Right atrium auricular region (tissue), 2 donors: ENCODE results near the gene ARRDC1. TPM values are rescaled to one million over a fixed set of nuclear protein-coding genes. Genes with fewer than 3 reads are reported as not detected.

Experiments
- DNase-seq: peaks from one replicate; pipeline ENCODE4 v3.0.0-alpha.2; 2019; ENCODE audit warnings: low spot score
- H3K27ac ChIP-seq, 2 donors: fragments of 200-600 bp; sonication (generic); 1 replicate in 1 of 2; 2 replicates in 1 of 2; pipeline ENCODE4 v1.5.1; 2016 to 2019
- H3K27me3 ChIP-seq, 2 donors: fragments of 200-600 bp; sonication (generic); one replicate each; pipeline versions ENCODE4 v1.5.1 to v1.6.0; 2017 to 2019
- H3K36me3 ChIP-seq: fragments of 200-600 bp; sonication (generic); one replicate; pipeline ENCODE4 v1.5.1; 2016
- H3K4me1 ChIP-seq, 2 donors: fragments of 200-600 bp; sonication (generic); one replicate each; pipeline versions ENCODE4 v1.5.1 to v1.6.0; 2017 to 2019
- H3K4me3 ChIP-seq, 2 donors: fragments of 200-600 bp; sonication (generic); 1 replicate in 1 of 2; 2 replicates in 1 of 2; pipeline ENCODE4 v1.5.1; 2017 to 2019; ENCODE audit warnings: mild to moderate bottlenecking in 1 of 2, moderate library complexity in 1 of 2
- H3K9me3 ChIP-seq, 2 donors: fragments of 200-600 bp; sonication (generic); one replicate each; pipeline ENCODE4 v1.5.1; 2019
- total RNA-seq, 2 donors: library from RNA; depleted of rRNA; stranded (reverse); fragments of >200 nt; gene quantifications; one replicate each; pipeline ENCODE4 v1.1.0, GENCODE V29; 2016
- TF ChIP-seq, protein P1 (sequence below), 2 donors: fragments of 200-600 bp; sonication (generic); IDR thresholded peaks; one replicate each; pipeline ENCODE4 v1.5.1; 2019; ENCODE audit warnings: antibody characterized with exemption in 2 of 2

The ARRDC1 gene
- total RNA-seq, 2 donors from 2014 or later: 21.4 to 37.8 TPM

DNA sequence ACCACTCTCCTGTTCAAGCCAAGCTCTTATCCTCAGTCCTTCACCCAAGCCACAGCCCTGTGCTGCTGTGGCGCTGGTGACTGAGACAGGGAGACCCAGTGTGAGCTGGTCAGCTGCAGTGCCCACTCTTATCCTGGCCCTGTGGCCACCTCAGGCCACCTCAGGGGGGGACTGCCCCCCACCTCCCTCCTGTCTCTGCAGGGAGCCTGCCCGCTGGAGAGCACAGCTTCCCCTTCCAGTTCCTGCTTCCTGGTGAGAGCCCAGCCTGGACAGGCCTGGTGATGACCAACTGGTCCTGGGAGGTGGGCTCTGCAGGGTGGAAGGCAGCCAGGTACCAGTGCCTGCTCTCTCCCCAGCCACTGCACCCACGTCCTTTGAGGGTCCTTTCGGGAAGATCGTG, 7.8 kb downstream of the ARRDC1 start:
- H3K27me3 ChIP-seq: no peaks in the 10 kb centered on the region
- H3K4me1 ChIP-seq: peaks cover 0 to 47% of the 10 kb centered on the region in 2 donors
- TF ChIP-seq, protein P1, sequence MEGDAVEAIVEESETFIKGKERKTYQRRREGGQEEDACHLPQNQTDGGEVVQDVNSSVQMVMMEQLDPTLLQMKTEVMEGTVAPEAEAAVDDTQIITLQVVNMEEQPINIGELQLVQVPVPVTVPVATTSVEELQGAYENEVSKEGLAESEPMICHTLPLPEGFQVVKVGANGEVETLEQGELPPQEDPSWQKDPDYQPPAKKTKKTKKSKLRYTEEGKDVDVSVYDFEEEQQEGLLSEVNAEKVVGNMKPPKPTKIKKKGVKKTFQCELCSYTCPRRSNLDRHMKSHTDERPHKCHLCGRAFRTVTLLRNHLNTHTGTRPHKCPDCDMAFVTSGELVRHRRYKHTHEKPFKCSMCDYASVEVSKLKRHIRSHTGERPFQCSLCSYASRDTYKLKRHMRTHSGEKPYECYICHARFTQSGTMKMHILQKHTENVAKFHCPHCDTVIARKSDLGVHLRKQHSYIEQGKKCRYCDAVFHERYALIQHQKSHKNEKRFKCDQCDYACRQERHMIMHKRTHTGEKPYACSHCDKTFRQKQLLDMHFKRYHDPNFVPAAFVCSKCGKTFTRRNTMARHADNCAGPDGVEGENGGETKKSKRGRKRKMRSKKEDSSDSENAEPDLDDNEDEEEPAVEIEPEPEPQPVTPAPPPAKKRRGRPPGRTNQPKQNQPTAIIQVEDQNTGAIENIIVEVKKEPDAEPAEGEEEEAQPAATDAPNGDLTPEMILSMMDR (IDR thresholded peaks at IDR 0.05): no peak
- H3K27ac ChIP-seq: no peak overlapping the region
- peaks cover 24% of the 10 kb centered on the region for H3K36me3 ChIP-seq
- DNase-seq: no peak
- H3K4me3 ChIP-seq: no peak overlapping the region
- no peaks in the 10 kb centered on the region for H3K9me3 ChIP-seq

DNA sequence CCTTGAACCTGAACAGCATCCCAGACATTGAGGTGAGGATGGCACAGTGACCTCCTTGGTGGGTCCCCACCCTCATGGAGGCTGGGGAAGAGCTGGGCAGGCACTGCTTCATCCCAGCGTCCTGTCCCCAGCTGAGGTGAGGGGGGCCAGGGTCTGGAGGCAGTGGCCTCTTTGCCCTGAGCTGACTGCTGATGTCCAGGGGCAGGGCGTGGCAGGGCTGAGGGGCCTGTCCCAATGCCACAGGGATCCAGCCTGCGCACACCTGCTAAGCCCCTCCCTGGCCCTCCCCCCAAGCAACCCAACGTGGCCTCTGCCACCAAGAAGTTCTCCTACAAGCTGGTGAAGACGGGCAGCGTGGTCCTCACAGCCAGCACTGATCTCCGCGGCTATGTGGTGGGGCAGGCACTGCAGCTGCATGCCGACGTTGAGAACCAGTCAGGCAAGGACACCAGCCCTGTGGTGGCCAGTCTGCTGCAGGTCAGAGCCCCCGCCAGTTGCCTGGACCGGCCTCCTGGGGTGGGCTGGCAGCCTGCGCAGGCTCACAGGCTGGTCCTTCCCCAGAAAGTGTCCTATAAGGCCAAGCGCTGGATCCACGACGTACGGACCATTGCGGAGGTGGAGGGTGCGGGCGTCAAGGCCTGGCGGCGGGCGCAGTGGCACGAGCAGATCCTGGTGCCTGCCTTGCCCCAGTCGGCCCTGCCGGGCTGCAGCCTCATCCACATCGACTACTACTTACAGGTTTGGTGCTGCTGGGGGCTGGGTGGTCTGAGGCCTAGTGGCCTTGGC, 8.4 kb downstream of the ARRDC1 start:
- H3K9me3 ChIP-seq: no peaks in the 10 kb centered on the region
- H3K4me1 ChIP-seq: peaks cover 0 to 41% of the 10 kb centered on the region in 2 donors
- TF ChIP-seq, protein P1 (IDR thresholded peaks at IDR 0.05): no peak
- no peaks in the 10 kb centered on the region for H3K27me3 ChIP-seq
- H3K27ac ChIP-seq: no peak overlapping the region
- no peak overlapping the region for H3K4me3 ChIP-seq
- no peak for DNase-seq
- H3K36me3 ChIP-seq: peaks cover 24% of the 10 kb centered on the region

GRCh38 chr9:137614631-137615386, 9.3 kb downstream of the ARRDC1 start:
- no peak overlapping the region for H3K4me3 ChIP-seq
- peaks cover 24% of the 10 kb centered on the region for H3K36me3 ChIP-seq
- TF ChIP-seq, protein P1 (IDR thresholded peaks at IDR 0.05): no peak
- DNase-seq: no peak
- peaks cover 0 to 45% of the 10 kb centered on the region in 2 donors for H3K4me1 ChIP-seq
- no peaks in the 10 kb centered on the region for H3K27me3 ChIP-seq
- H3K27ac ChIP-seq: no peak overlapping the region
- no peaks in the 10 kb centered on the region for H3K9me3 ChIP-seq

- Histone ChIP-seq H3K4me1 (peaks cover 0 to 51% of the 10 kb centered on the region in 2 donors), H3K36me3 (peaks cover 24% of the 10 kb centered on the region), H3K27ac (no peak overlapping the region), H3K27me3 (no peaks in the 10 kb centered on the region), H3K4me3 (no peak overlapping the region), H3K9me3 (no peaks in the 10 kb centered on the region)
- no peak for DNase-seq
- TF ChIP-seq, protein P1 (IDR thresholded peaks at IDR 0.05): no peak
Observed at GRCh38 chr9:137615387-137615871, 9.9 kb downstream of the ARRDC1 start.

DNA sequence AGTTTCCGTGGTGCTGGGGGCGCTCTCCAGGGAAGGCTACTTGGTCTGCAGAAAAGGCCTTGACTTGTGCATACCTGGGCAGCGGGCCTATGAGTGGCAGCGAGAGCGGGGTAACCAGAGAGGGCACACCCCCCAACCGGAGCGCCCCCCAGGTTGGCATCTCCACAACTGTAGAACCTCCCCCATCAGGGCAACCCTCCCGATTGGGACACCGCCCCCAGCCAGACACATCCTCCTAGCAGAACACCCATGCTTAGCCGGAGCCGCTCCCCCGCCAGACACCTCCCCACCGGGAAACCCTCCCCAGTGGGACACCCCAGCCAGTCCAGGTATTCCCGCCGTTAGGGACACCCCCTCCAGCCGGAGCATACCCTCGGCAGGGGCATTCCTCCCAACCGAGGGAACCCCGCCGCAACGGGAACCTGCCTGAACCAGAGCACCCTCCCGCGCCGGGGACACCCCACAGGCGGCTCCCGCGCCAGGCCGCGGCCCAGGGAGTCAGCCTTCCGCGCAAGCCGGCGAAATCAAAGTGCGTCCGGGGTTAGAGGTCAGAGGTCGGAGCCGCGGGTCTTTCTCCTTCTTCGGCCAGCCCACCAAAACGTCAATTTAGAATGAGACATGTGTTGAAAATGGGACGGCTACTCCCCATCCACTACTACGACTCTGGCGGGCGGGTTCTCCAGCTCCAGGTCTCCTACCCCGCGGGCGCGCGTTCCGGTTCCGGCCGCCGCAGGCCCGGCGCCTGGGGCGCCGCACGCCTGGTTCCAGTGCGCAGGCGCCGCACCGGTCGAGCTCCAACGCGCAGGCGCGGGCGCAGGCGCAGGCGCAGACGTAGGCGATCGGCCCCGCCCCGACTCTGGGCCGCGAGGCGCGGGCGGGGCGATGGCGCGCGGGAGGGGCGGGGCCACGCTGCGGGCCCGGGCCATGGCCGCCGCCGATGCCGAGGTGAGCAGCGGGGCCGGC, 12.9 kb downstream of the ARRDC1 start, which contains the start of gene EHMT1:
TSS of gene EHMT1 (plus strand) at position 901 of the 963 bp plus-strand sequence. CDS start at position 925, 24 bp downstream.
- H3K9me3 ChIP-seq: no peaks in the 10 kb centered on the region
- H3K27ac ChIP-seq: peak within 1 kb of the TSS; percentile 86 to 89
- peaks cover 0 to 49% of the 10 kb centered on the region in 2 donors for H3K4me1 ChIP-seq
- peak; percentile 78 for DNase-seq
- peaks cover 23% of the 10 kb centered on the region for H3K36me3 ChIP-seq
- H3K4me3 ChIP-seq: peak within 1 kb of the TSS; percentile 80 to 96
- no peaks in the 10 kb centered on the region for H3K27me3 ChIP-seq
- TF ChIP-seq, protein P1 (IDR thresholded peaks at IDR 0.05): no peak
